DND-41 (cell line): Measurements from ENCODE around the gene SPEF1.

ENCODE experiments used
- CTCF ChIP-seq: IDR thresholded peaks from 2 replicates; pipeline ENCODE4 v1.5.1; 2012; ENCODE audit warnings: borderline replicate concordance, low read length, moderate library complexity, mild to moderate bottlenecking; ENCODE audit not compliant: poor library complexity, severe bottlenecking; ENCODE audit errors: extremely low read depth
- EZH2 ChIP-seq: IDR thresholded peaks from 3 replicates; pipeline ENCODE4 v1.6.1; 2012; ENCODE audit warnings: borderline replicate concordance, low read depth, mild to moderate bottlenecking, moderate library complexity, low read length, inconsistent platforms; ENCODE audit not compliant: severe bottlenecking

DNA sequence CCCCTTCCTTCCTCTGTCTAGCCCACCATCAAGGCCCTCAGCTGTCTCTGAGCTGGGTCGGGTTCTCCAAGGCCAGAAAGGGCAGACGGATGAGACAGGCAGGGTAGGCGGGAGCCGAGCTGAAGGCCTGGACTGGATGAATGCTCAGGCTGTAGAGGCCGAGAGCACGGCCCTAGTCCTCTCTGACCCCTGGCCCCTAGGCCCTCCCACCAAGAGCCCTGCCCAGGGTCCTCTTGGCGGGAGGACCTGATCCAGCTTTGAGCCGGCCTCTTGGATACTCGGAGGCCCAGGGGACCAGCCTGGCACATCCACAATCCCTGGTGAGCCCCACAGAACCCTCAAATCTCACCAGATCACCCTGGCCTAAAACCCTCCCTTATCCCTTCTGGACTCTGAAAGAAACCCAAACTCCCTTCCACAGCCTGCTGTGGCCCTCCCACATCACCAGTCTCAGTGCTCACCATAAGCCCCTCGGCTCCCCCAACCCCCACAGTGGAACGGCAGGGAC, 21.9 kb downstream of the SPEF1 start:
- TF ChIP-seq CTCF, result no peak
- no peak for TF ChIP-seq EZH2
